ENCODE measurements around the gene DPP7. TPM values are rescaled to one million over a fixed set of nuclear protein-coding genes. Genes with fewer than 3 reads are reported as not detected.

Gene DPP7
- total and polyA plus RNA-seq, 2 donors = 112 to 476 TPM

DNA sequence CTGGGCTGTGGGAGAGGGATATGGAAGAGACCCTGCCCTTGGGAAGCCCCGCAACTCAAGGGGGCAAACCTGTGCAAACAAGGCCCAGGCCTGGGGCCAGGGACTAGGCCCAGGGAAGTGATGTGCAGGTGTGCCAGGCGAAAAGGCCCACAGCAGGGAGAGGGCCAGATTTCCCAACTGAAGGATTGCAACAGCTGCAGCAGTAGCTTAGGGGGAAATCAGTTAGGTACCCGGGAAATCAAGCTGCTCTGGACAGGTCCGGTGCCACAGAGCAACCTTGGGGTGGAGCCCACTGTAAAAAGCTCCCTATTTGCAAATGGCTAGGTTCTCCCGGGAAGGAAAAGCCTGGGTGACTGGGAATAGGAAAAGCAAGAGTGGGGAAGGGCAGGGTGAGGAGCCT lies 34.8 kb upstream of the DPP7 start:
- H3K27me3 ChIP-seq (ENCODE audit: control insufficient read depth in 2 of 2, insufficient read depth in 1 of 2, low read length in 1 of 2) = peaks cover 6 to 44% of the 10 kb centered on the region in 2 donors
- DNase-seq (ENCODE audit: low read depth in 6 of 9, low spot score in 9 of 9) = no peak
- H3K36me3 ChIP-seq (ENCODE audit: control insufficient read depth in 2 of 2, insufficient read depth in 2 of 2, low read length in 1 of 2) = no peaks in the 10 kb centered on the region
- H3K9me3 ChIP-seq (ENCODE audit: control insufficient read depth in 2 of 2, insufficient read depth in 1 of 2, low read length in 1 of 2) = peaks cover 0 to 22% of the 10 kb centered on the region in 2 donors
- no peak overlapping the region for H3K4me3 ChIP-seq (ENCODE audit: low read length in 2 of 2)
- no peaks in the 10 kb centered on the region for H3K4me1 ChIP-seq (ENCODE audit: control insufficient read depth in 2 of 2, insufficient read depth in 2 of 2, low read length in 2 of 2)
- no peak overlapping the region for H3K27ac ChIP-seq (ENCODE audit: low read depth in 1 of 2, low read length in 1 of 2)
- 86% methylated on average over 5 of the region's 5 CpGs for WGBS

- H3K4me1 ChIP-seq (ENCODE audit: control insufficient read depth in 2 of 2, insufficient read depth in 2 of 2, low read length in 2 of 2) = no peaks in the 10 kb centered on the region
- no peak for DNase-seq (ENCODE audit: low read depth in 6 of 9, low spot score in 9 of 9)
- no peak overlapping the region for H3K4me3 ChIP-seq (ENCODE audit: low read length in 2 of 2)
- 93% methylated on average over 19 of the region's 19 CpGs for WGBS
- H3K36me3 ChIP-seq (ENCODE audit: control insufficient read depth in 2 of 2, insufficient read depth in 2 of 2, low read length in 1 of 2) = no peaks in the 10 kb centered on the region
- H3K27me3 ChIP-seq (ENCODE audit: control insufficient read depth in 2 of 2, insufficient read depth in 1 of 2, low read length in 1 of 2) = peaks cover 7 to 48% of the 10 kb centered on the region in 2 donors
- H3K9me3 ChIP-seq (ENCODE audit: control insufficient read depth in 2 of 2, insufficient read depth in 1 of 2, low read length in 1 of 2) = peaks cover 0 to 22% of the 10 kb centered on the region in 2 donors
- no peak overlapping the region for H3K27ac ChIP-seq (ENCODE audit: low read depth in 1 of 2, low read length in 1 of 2)
These were observed 34.1 kb upstream of the DPP7 start for GRCh38 chr9:137148661-137149060.

DNA sequence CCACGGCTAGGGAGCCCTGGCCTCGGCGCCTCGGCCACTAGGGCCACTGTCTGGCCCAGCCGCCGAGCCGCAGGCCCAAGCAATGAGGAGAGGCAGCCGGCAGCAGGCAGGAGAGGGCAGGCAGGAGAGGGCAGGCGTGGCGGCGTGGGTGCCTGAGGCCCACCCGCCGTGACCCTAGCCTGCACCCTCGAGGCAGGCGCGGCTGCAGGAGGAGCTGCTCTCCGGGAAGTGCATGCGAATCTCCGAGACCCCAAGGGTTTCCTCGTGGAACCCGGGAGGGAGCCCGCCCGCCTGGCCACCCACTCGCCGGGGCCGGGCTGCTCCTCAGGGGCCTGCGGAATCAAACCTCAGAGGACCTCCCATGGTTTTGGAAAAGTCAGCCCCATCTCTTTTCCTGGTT lies 33.7 kb upstream of the DPP7 start:
- 82% methylated on average over 27 of the region's 27 CpGs for WGBS
- Histone ChIP-seq H3K27me3 (ENCODE audit: control insufficient read depth in 2 of 2, insufficient read depth in 1 of 2, low read length in 1 of 2) (peaks cover 10 to 53% of the 10 kb centered on the region in 2 donors), H3K27ac (ENCODE audit: low read depth in 1 of 2, low read length in 1 of 2) (no peak overlapping the region), H3K36me3 (ENCODE audit: control insufficient read depth in 2 of 2, insufficient read depth in 2 of 2, low read length in 1 of 2) (no peaks in the 10 kb centered on the region), H3K4me1 (ENCODE audit: control insufficient read depth in 2 of 2, insufficient read depth in 2 of 2, low read length in 2 of 2) (no peaks in the 10 kb centered on the region), H3K9me3 (ENCODE audit: control insufficient read depth in 2 of 2, insufficient read depth in 1 of 2, low read length in 1 of 2) (peaks cover 0 to 22% of the 10 kb centered on the region in 2 donors), H3K4me3 (ENCODE audit: low read length in 2 of 2) (no peak overlapping the region)
- no peak for DNase-seq (ENCODE audit: low read depth in 6 of 9, low spot score in 9 of 9)

- no peaks in the 10 kb centered on the region for H3K36me3 ChIP-seq (ENCODE audit: control insufficient read depth in 2 of 2, insufficient read depth in 2 of 2, low read length in 1 of 2)
- H3K4me3 ChIP-seq (ENCODE audit: low read length in 2 of 2) = no peak overlapping the region
- H3K27ac ChIP-seq (ENCODE audit: low read depth in 1 of 2, low read length in 1 of 2) = no peak overlapping the region
- 39% methylated on average over 24 of the region's 24 CpGs for WGBS
- H3K27me3 ChIP-seq (ENCODE audit: control insufficient read depth in 2 of 2, insufficient read depth in 1 of 2, low read length in 1 of 2) = peaks cover 13 to 57% of the 10 kb centered on the region in 2 donors
- no peak for DNase-seq (ENCODE audit: low read depth in 6 of 9, low spot score in 9 of 9)
- H3K9me3 ChIP-seq (ENCODE audit: control insufficient read depth in 2 of 2, insufficient read depth in 1 of 2, low read length in 1 of 2) = peaks cover 0 to 22% of the 10 kb centered on the region in 2 donors
- no peaks in the 10 kb centered on the region for H3K4me1 ChIP-seq (ENCODE audit: control insufficient read depth in 2 of 2, insufficient read depth in 2 of 2, low read length in 2 of 2)
These were observed 33.2 kb upstream of the DPP7 start for GRCh38 chr9:137147793-137148160.

GRCh38 chr9:137147091-137147792 lies 32.7 kb upstream of the DPP7 start:
- 91% methylated on average over 26 of the region's 26 CpGs for WGBS
- no peak overlapping the region for H3K27ac ChIP-seq (ENCODE audit: low read depth in 1 of 2, low read length in 1 of 2)
- H3K36me3 ChIP-seq (ENCODE audit: control insufficient read depth in 2 of 2, insufficient read depth in 2 of 2, low read length in 1 of 2) = no peaks in the 10 kb centered on the region
- peaks cover 0 to 18% of the 10 kb centered on the region in 2 donors for H3K9me3 ChIP-seq (ENCODE audit: control insufficient read depth in 2 of 2, insufficient read depth in 1 of 2, low read length in 1 of 2)
- no peak for DNase-seq (ENCODE audit: low read depth in 6 of 9, low spot score in 9 of 9)
- peaks cover 13 to 60% of the 10 kb centered on the region in 2 donors for H3K27me3 ChIP-seq (ENCODE audit: control insufficient read depth in 2 of 2, insufficient read depth in 1 of 2, low read length in 1 of 2)
- H3K4me3 ChIP-seq (ENCODE audit: low read length in 2 of 2) = no peak overlapping the region
- H3K4me1 ChIP-seq (ENCODE audit: control insufficient read depth in 2 of 2, insufficient read depth in 2 of 2, low read length in 2 of 2) = no peaks in the 10 kb centered on the region

DNA sequence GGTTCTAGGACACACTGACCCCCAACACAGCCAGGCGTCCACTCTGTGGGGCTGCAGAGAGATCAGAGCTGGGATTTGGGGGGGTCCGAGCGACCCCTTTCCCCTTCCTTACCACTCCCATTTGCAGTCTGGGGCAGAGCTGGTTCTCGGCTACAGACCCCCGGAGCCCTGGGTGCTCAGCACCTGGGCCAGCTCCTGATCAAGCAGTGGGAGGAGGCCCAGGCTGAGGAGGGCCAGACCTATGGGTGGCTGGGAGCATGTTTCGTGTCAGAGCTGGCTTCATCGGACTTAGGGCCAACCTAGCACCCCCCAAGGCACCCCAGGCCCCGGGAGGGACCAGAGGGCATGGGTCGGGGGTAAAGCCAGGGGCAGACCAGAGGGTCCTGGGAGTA lies 32.0 kb upstream of the DPP7 start:
- H3K9me3 ChIP-seq (ENCODE audit: control insufficient read depth in 2 of 2, insufficient read depth in 1 of 2, low read length in 1 of 2) = peaks cover 0 to 18% of the 10 kb centered on the region in 2 donors
- DNase-seq (ENCODE audit: low read depth in 6 of 9, low spot score in 9 of 9) = no peak
- H3K27ac ChIP-seq (ENCODE audit: low read depth in 1 of 2, low read length in 1 of 2) = no peak overlapping the region
- peaks cover 13 to 68% of the 10 kb centered on the region in 2 donors for H3K27me3 ChIP-seq (ENCODE audit: control insufficient read depth in 2 of 2, insufficient read depth in 1 of 2, low read length in 1 of 2)
- H3K4me3 ChIP-seq (ENCODE audit: low read length in 2 of 2) = no peak overlapping the region
- H3K4me1 ChIP-seq (ENCODE audit: control insufficient read depth in 2 of 2, insufficient read depth in 2 of 2, low read length in 2 of 2) = no peaks in the 10 kb centered on the region
- no peaks in the 10 kb centered on the region for H3K36me3 ChIP-seq (ENCODE audit: control insufficient read depth in 2 of 2, insufficient read depth in 2 of 2, low read length in 1 of 2)
- 70% methylated on average over 9 of the region's 9 CpGs for WGBS

DNA sequence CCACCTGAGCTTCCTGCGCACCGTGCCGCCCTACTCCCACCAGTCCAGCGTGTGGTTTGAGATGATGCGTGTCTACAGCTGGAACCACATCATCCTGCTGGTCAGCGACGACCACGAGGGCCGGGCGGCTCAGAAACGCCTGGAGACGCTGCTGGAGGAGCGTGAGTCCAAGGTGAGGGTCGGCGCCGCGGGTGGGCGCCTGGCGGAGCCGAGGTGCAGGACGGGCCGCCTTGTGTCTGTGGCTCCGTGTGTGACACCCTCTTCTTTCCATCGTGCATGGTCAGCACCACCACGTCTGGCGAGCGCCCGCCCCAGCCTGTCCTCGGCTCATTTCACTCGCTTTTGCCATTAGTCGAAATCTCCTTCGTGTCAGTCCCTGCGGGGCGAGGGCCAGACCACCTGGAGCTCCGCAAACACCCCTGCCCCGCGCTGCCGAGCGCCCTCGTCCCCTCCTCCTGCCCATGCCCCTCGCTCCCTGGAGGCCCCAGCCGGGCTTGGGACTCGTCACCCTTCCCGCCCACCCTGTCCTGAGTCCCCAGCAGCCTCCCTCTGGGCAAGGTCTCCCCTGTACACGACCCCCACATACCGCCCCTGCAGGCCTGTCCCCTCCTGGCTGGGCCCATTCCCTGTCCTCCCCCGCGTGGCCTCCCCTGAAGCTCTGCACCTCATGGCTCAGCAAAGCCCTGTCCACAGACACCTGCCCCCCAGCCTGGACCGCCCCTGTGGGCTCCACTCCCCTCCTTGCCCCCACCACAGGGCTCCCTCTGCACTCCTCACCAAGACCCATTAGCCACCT lies 31.4 kb upstream of the DPP7 start:
- H3K27me3 ChIP-seq (ENCODE audit: control insufficient read depth in 2 of 2, insufficient read depth in 1 of 2, low read length in 1 of 2) = peaks cover 13 to 74% of the 10 kb centered on the region in 2 donors

DNA sequence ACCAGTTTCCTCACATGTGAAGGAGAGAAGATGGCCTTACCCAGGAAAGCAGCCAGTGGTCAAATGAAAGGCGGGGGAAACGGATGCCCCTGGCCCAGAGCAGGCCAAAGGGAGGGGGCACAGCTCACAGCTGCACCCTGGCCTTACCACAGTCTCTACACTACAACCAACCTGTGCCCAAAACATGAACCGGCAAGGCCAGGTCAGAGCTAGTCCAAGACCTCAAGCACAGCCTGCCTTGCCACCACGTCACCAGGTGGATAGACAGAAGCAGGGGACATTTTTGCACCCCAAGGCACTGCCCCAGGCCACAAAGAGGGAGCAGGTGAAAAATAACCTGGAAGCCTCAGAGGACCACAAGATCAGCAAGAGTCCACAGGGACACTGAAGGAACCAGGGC lies 28.9 kb upstream of the DPP7 start:
- DNase-seq (ENCODE audit: low read depth in 6 of 9, low spot score in 9 of 9) = no peak
- Histone ChIP-seq H3K9me3 (ENCODE audit: control insufficient read depth in 2 of 2, insufficient read depth in 1 of 2, low read length in 1 of 2) (peaks cover 0 to 3% of the 10 kb centered on the region in 2 donors), H3K27ac (ENCODE audit: low read depth in 1 of 2, low read length in 1 of 2) (no peak overlapping the region), H3K36me3 (ENCODE audit: control insufficient read depth in 2 of 2, insufficient read depth in 2 of 2, low read length in 1 of 2) (no peaks in the 10 kb centered on the region), H3K4me3 (ENCODE audit: low read length in 2 of 2) (no peak overlapping the region), H3K27me3 (ENCODE audit: control insufficient read depth in 2 of 2, insufficient read depth in 1 of 2, low read length in 1 of 2) (peaks cover 32 to 81% of the 10 kb centered on the region in 2 donors), H3K4me1 (ENCODE audit: control insufficient read depth in 2 of 2, insufficient read depth in 2 of 2, low read length in 2 of 2) (peaks cover 21 to 28% of the 10 kb centered on the region in 2 donors)
- 85% methylated on average over 4 of the region's 4 CpGs for WGBS

More for the DNA sequence above, 31.4 kb upstream of the DPP7 start:
- WGBS = 68% methylated on average over 48 of the region's 49 CpGs
- Histone ChIP-seq H3K36me3 (ENCODE audit: control insufficient read depth in 2 of 2, insufficient read depth in 2 of 2, low read length in 1 of 2) (no peaks in the 10 kb centered on the region), H3K4me1 (ENCODE audit: control insufficient read depth in 2 of 2, insufficient read depth in 2 of 2, low read length in 2 of 2) (peaks cover 4 to 6% of the 10 kb centered on the region in 2 donors), H3K4me3 (ENCODE audit: low read length in 2 of 2) (no peak overlapping the region), H3K9me3 (ENCODE audit: control insufficient read depth in 2 of 2, insufficient read depth in 1 of 2, low read length in 1 of 2) (peaks cover 0 to 13% of the 10 kb centered on the region in 2 donors), H3K27ac (ENCODE audit: low read depth in 1 of 2, low read length in 1 of 2) (no peak overlapping the region)
- no peak for DNase-seq (ENCODE audit: low read depth in 6 of 9, low spot score in 9 of 9)

Measured in thymus (tissue), 11 donors.